Prostate gland (tissue), 2 donors: ENCODE measurements around the gene HMOX2. TPM values are rescaled to one million over a fixed set of nuclear protein-coding genes. Genes with fewer than 3 reads are reported as not detected.

Experiments used
- DNase-seq: peaks from one replicate; pipeline ENCODE4 v3.0.0-alpha.2; 2019; ENCODE audit warnings: low spot score
- H3K27ac ChIP-seq, 2 donors: fragments of 200-600 bp; sonication (generic); 2 replicates each; pipeline ENCODE4 v1.5.1; 2017 to 2019
- H3K27me3 ChIP-seq: fragments of 200-600 bp; sonication (generic); replicated peaks from 2 replicates; pipeline ENCODE4 v1.5.1; 2019; ENCODE audit not compliant: insufficient read depth
- H3K36me3 ChIP-seq, 2 donors: fragments of 200-600 bp; sonication (generic); 1 replicate in 1 of 2; 2 replicates in 1 of 2; pipeline versions ENCODE4 v1.5.1 to v1.8.1; 2017 to 2019
- H3K4me1 ChIP-seq: fragments of 200-600 bp; sonication (generic); replicated peaks from 2 replicates; pipeline ENCODE4 v1.5.1; 2019
- H3K4me3 ChIP-seq, 2 donors: fragments of 200-600 bp; sonication (generic); 2 replicates each; pipeline ENCODE4 v1.5.1; 2017 to 2019
- H3K9me3 ChIP-seq: fragments of 200-600 bp; sonication (generic); 2 replicates; pipeline ENCODE4 v1.5.1; 2017
- CTCF ChIP-seq, 4 experiments: fragments of 200-600 bp in 2 of 4; fragments of 450-650 bp in 2 of 4; sonication (generic) in 2 of 4; IDR thresholded peaks; 1 replicate in 3 of 4; 2 replicates in 1 of 4; pipeline ENCODE4 v1.5.1; 2016 to 2019; ENCODE audit warnings: antibody characterized with exemption in 4 of 4, mild to moderate bottlenecking in 2 of 4, moderate library complexity in 2 of 4
- POLR2A ChIP-seq: fragments of 450-650 bp; IDR thresholded peaks from one replicate; pipeline ENCODE4 v1.6.1; 2016; ENCODE audit warnings: antibody characterized with exemption, mild to moderate bottlenecking
- POLR2AphosphoS5 ChIP-seq: sonication (generic); formaldehyde crosslinking; IDR thresholded peaks from one replicate; pipeline ENCODE4 v1.6.1; 2017; ENCODE audit warnings: antibody characterized with exemption
- WGBS: methylation state at CpG from one replicate; pipeline ENCODE4 v1.1.5; 2018; 5-methylcytosine and 5-hydroxymethylcytosine counted together
- intact Hi-C: fragments of 100-400 bp; cut with DNase I; formaldehyde crosslinking; loops from one replicate; pipeline ENCODE4 v1.14.2; 2022
- total RNA-seq, 2 donors: library from RNA; depleted of rRNA; stranded (reverse); fragments of >200 nt; gene quantifications; one replicate each; pipeline ENCODE4 v1.1.0, GENCODE V29; 2016

The HMOX2 gene
- total RNA-seq, 2 donors from 2014 or later = 39.9 to 70.8 TPM

GRCh38 chr16:4523686-4524085, 47.5 kb downstream of the HMOX2 start:
- Histone ChIP-seq H3K27me3 (no peaks in the 10 kb centered on the region), H3K27ac (no peak overlapping the region), H3K4me1 (no peaks in the 10 kb centered on the region), H3K9me3 (no peaks in the 10 kb centered on the region), H3K4me3 (no peak overlapping the region), H3K36me3 (no peaks in the 10 kb centered on the region)
- 93% methylated on average over 4 of the region's 4 CpGs for WGBS
- intact Hi-C loops = no loop called here
- no peak for DNase-seq
- TF ChIP-seq POLR2A (no peak), CTCF (IDR thresholded peaks at IDR 0.05) (no peak), POLR2AphosphoS5 (no peak)

- DNase-seq = no peak
- H3K36me3 ChIP-seq = no peaks in the 10 kb centered on the region
- H3K4me3 ChIP-seq = no peak overlapping the region
- no peak overlapping the region for H3K27ac ChIP-seq
- no peaks in the 10 kb centered on the region for H3K27me3 ChIP-seq
- no peaks in the 10 kb centered on the region for H3K4me1 ChIP-seq
- no peak for TF ChIP-seq POLR2AphosphoS5
- no peak for TF ChIP-seq POLR2A
- H3K9me3 ChIP-seq = no peaks in the 10 kb centered on the region
- intact Hi-C loops = no loop called here
These were observed 48.4 kb downstream of the HMOX2 start for GRCh38 chr16:4524571-4524970.

GRCh38 chr16:4525069-4525468, 48.9 kb downstream of the HMOX2 start:
- intact Hi-C loops = no loop called here
- TF ChIP-seq POLR2A (no peak), POLR2AphosphoS5 (no peak), CTCF (IDR thresholded peaks at IDR 0.05) (no peak)
- no peak for DNase-seq
- no peaks in the 10 kb centered on the region for H3K36me3 ChIP-seq
- H3K4me1 ChIP-seq = no peaks in the 10 kb centered on the region
- 68% methylated on average over 7 of the region's 7 CpGs for WGBS
- no peak overlapping the region for H3K27ac ChIP-seq
- no peaks in the 10 kb centered on the region for H3K27me3 ChIP-seq
- H3K9me3 ChIP-seq = no peaks in the 10 kb centered on the region
- no peak overlapping the region for H3K4me3 ChIP-seq

GRCh38 chr16:4525634-4526277, 49.6 kb downstream of the HMOX2 start:
- Histone ChIP-seq H3K27me3 (no peaks in the 10 kb centered on the region), H3K4me3 (no peak overlapping the region), H3K36me3 (no peaks in the 10 kb centered on the region), H3K9me3 (no peaks in the 10 kb centered on the region), H3K27ac (no peak overlapping the region), H3K4me1 (no peaks in the 10 kb centered on the region)
- TF ChIP-seq POLR2A (no peak), POLR2AphosphoS5 (no peak), CTCF (IDR thresholded peaks at IDR 0.05) (no peak)
- DNase-seq = no peak
- intact Hi-C loops = no loop called here
- 51% methylated on average over 13 of the region's 13 CpGs for WGBS

- Histone ChIP-seq H3K4me3 (no peak overlapping the region), H3K27ac (no peak overlapping the region), H3K4me1 (no peaks in the 10 kb centered on the region), H3K36me3 (no peaks in the 10 kb centered on the region), H3K9me3 (no peaks in the 10 kb centered on the region), H3K27me3 (no peaks in the 10 kb centered on the region)
- DNase-seq = no peak
- no peak for TF ChIP-seq POLR2AphosphoS5
- peak in 1 of 4 experiments; percentile 17 for TF ChIP-seq CTCF (IDR thresholded peaks at IDR 0.05)
- intact Hi-C loops = no loop called here
- 39% methylated on average over 16 of the region's 16 CpGs for WGBS
These were observed 53.2 kb downstream of the HMOX2 start for GRCh38 chr16:4529085-4530060.
